Left ventricle myocardium inferior (tissue), 1 donor: ENCODE data around the gene TSSC4. TPM values are rescaled to one million over a fixed set of nuclear protein-coding genes. Genes with fewer than 3 reads are reported as not detected.
A peak's percentile ranks its signal among the peaks of the same experiment; 100 is the strongest.

Experiments used
- DNase-seq: peaks from one replicate; pipeline ENCODE4 v3.0.0-alpha.2; 2020
- H3K27ac ChIP-seq: fragments of 200-600 bp; replicated peaks from 2 replicates; pipeline ENCODE4 v1.8.0; 2021
- H3K27me3 ChIP-seq: fragments of 200-600 bp; 2 replicates; pipeline ENCODE4 v1.8.0; 2021; ENCODE audit warnings: low read depth
- H3K36me3 ChIP-seq: fragments of 200-600 bp; 2 replicates; pipeline ENCODE4 v1.8.0; 2021
- H3K4me1 ChIP-seq: fragments of 200-600 bp; 2 replicates; pipeline ENCODE4 v1.8.0; 2021
- H3K4me3 ChIP-seq: fragments of 200-600 bp; 2 replicates; pipeline ENCODE4 v1.8.0; 2021; ENCODE audit warnings: mild to moderate bottlenecking, moderate library complexity
- H3K9me3 ChIP-seq: fragments of 200-600 bp; replicated peaks from 2 replicates; pipeline ENCODE4 v1.8.0; 2021
- intact Hi-C: fragments of 100-400 bp; cut with micrococcal nuclease; formaldehyde crosslinking; loops from one replicate; pipeline ENCODE4 v1.11.0; 2022
- total RNA-seq: library from RNA; stranded (reverse); fragmentation: NEBNext Ultra II Directional; extraction: Animal tissue kit (Norgen Biotek cat#: 25700); gene quantifications from one replicate; pipeline ENCODE4 v1.2.1, GENCODE V29; 2021
- TF ChIP-seq, protein P1 (sequence below): fragments of 200-600 bp; IDR thresholded peaks from 2 replicates; pipeline ENCODE4 v1.8.0; 2021; ENCODE audit warnings: antibody characterized with exemption, mild to moderate bottlenecking, borderline replicate concordance
- donor health status: DM: no; HTN: yes; CAD: no; lungs with severe emphysema.

The TSSC4 gene
- total RNA-seq, 1 donor from 2014 or later, result 31.7 TPM

DNA sequence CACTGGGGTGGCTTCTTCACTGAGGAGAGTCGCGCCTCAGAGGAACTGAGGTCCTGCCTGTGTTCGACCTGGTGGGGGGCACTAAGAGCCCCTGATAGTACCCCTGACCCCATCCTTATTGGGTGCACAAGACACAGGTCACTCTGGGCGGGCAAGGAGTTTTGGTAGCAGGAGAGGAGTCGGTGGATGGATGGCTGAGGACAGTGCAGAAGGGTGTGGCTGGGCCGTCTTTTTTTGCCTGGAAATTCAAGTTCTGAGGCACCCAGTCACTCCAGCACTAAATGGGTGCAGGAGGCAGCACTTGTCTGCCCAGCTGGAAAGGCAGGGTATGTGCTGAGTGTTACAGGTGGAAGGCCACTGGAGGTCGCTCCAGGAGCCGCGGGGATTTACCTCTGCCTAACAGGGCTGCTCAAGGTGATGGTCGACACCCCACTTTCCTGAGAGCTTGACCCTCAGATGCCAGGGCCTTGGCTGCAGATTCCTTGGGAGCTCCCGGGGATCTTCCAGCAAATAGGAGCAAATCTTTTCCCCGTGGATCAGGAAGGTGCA, 960 bp downstream of the TSSC4 start:
- DNase-seq, result no peak
- intact Hi-C loops, result no loop called here
- peaks cover 39% of the 10 kb centered on the region for H3K4me1 ChIP-seq
- no peaks in the 10 kb centered on the region for H3K9me3 ChIP-seq
- H3K27me3 ChIP-seq, result no peaks in the 10 kb centered on the region
- TF ChIP-seq, protein P1, sequence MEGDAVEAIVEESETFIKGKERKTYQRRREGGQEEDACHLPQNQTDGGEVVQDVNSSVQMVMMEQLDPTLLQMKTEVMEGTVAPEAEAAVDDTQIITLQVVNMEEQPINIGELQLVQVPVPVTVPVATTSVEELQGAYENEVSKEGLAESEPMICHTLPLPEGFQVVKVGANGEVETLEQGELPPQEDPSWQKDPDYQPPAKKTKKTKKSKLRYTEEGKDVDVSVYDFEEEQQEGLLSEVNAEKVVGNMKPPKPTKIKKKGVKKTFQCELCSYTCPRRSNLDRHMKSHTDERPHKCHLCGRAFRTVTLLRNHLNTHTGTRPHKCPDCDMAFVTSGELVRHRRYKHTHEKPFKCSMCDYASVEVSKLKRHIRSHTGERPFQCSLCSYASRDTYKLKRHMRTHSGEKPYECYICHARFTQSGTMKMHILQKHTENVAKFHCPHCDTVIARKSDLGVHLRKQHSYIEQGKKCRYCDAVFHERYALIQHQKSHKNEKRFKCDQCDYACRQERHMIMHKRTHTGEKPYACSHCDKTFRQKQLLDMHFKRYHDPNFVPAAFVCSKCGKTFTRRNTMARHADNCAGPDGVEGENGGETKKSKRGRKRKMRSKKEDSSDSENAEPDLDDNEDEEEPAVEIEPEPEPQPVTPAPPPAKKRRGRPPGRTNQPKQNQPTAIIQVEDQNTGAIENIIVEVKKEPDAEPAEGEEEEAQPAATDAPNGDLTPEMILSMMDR, result no peak
- H3K27ac ChIP-seq, result peak overlapping the region; percentile 99
- peak overlapping the region; percentile 91 for H3K4me3 ChIP-seq
- H3K36me3 ChIP-seq, result peaks cover 39% of the 10 kb centered on the region

DNA sequence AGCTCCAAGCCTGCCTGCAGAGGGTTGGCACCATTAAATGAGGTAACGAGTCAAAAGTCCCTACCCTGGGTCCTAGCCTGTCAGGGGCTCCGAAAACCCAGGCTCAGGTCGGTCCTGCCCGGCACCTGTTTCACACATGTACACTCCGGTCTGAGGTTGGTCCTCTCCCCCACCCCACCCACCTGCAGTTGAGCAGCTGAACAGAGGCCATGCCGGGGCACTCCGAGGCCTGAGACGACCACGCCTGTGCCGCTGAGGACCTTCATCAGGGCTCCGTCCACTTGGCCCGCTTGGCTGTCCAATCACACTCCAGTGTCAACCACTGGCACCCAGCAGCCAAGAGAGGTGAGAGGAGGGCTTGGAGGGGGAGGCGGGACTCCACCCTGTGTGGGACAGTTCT, 1.6 kb downstream of the TSSC4 start:
- Histone ChIP-seq H3K4me3 (peak overlapping the region; percentile 91), H3K27me3 (no peaks in the 10 kb centered on the region), H3K4me1 (peaks cover 39% of the 10 kb centered on the region), H3K9me3 (no peaks in the 10 kb centered on the region), H3K36me3 (peaks cover 33% of the 10 kb centered on the region), H3K27ac (no peak overlapping the region)
- no peak for DNase-seq
- TF ChIP-seq, protein P1, result no peak
- intact Hi-C loops, result no loop called here

DNA sequence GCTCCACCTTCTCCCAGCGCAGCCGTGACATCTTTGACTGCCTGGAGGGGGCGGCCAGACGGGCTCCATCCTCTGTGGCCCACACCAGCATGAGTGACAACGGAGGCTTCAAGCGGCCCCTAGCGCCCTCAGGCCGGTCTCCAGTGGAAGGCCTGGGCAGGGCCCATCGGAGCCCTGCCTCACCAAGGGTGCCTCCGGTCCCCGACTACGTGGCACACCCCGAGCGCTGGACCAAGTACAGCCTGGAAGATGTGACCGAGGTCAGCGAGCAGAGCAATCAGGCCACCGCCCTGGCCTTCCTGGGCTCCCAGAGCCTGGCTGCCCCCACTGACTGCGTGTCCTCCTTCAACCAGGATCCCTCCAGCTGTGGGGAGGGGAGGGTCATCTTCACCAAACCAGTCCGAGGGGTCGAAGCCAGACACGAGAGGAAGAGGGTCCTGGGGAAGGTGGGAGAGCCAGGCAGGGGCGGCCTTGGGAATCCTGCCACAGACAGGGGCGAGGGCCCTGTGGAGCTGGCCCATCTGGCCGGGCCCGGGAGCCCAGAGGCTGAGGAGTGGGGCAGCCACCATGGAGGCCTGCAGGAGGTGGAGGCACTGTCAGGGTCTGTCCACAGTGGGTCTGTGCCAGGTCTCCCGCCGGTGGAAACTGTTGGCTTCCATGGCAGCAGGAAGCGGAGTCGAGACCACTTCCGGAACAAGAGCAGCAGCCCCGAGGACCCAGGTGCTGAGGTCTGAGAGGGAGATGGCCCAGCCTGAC, 2.5 kb downstream of the TSSC4 start:
- Histone ChIP-seq H3K27me3 (no peaks in the 10 kb centered on the region), H3K4me1 (peaks cover 39% of the 10 kb centered on the region), H3K4me3 (no peak overlapping the region), H3K27ac (no peak overlapping the region), H3K36me3 (peaks cover 27% of the 10 kb centered on the region), H3K9me3 (no peaks in the 10 kb centered on the region)
- DNase-seq, result no peak
- TF ChIP-seq, protein P1, result no peak
- intact Hi-C loops, result no loop called here

DNA sequence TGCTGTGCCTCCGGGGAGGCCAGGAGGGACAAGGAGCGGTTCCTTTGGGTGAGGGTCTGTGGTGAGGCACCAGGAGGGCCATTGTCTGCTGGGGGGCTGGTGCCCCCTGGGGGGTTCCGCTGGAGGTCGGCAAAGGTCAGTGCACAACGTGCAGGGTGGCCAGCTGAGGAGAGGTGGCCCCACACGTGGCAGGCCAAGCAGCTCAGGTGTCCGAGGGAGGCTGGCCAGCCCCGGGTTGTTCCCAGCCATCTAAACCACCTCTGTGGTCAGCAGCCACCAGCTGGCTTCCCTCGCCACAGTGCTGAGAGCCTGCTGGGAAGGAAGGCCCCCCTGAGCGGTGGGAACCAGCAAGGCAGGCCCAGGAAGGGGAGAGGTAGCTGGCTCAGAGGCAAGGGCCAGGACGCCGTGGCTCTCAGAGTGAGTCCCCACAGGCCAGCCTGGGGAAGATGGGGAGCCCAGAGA, 4.2 kb downstream of the TSSC4 start:
- no peaks in the 10 kb centered on the region for H3K27me3 ChIP-seq
- DNase-seq, result no peak
- peaks cover 22% of the 10 kb centered on the region for H3K4me1 ChIP-seq
- H3K4me3 ChIP-seq, result no peak overlapping the region
- peaks cover 19% of the 10 kb centered on the region for H3K36me3 ChIP-seq
- TF ChIP-seq, protein P1, result no peak
- intact Hi-C loops, result no loop called here
- no peaks in the 10 kb centered on the region for H3K9me3 ChIP-seq
- H3K27ac ChIP-seq, result no peak overlapping the region

- TF ChIP-seq, protein P1, result no peak
- peaks cover 19% of the 10 kb centered on the region for H3K36me3 ChIP-seq
- intact Hi-C loops, result no loop called here
- H3K4me3 ChIP-seq, result no peak overlapping the region
- no peak for DNase-seq
- no peak overlapping the region for H3K27ac ChIP-seq
- no peaks in the 10 kb centered on the region for H3K9me3 ChIP-seq
- peaks cover 7% of the 10 kb centered on the region for H3K27me3 ChIP-seq
- H3K4me1 ChIP-seq, result peaks cover 10% of the 10 kb centered on the region
Measured at GRCh38 chr11:2406451-2406850, 5.9 kb downstream of the TSSC4 start.
